ENCODE measurements around the gene ITGAD. TPM values are rescaled to one million over a fixed set of nuclear protein-coding genes. Genes with fewer than 3 reads are reported as not detected.
A peak's percentile ranks its signal among the peaks of the same experiment; 100 is the strongest.
"Not testable (repeated sequence)": the region's sequence is repeated elsewhere in the genome, so short reads cannot be mapped to it uniquely, and the experiment has no call there.

ITGAD gene
- total RNA-seq, 1 donor from 2014 or later: not detected

- Mint-ChIP-seq H3K9me3 (no peaks in the 10 kb centered on the region), H3K27me3 (ENCODE audit: low read depth) (peaks cover 6% of the 10 kb centered on the region), H3K4me3 (peak overlapping the region; percentile 24), H3K4me1 (peaks cover 6% of the 10 kb centered on the region), H3K36me3 (ENCODE audit: low read depth) (no peaks in the 10 kb centered on the region), H3K27ac (ENCODE audit: unreplicated experiment) (no peak overlapping the region)
- TF ChIP-seq CTCF (conservative IDR thresholded peaks at IDR 0.05): no peak
- DNase-seq (ENCODE audit: low read depth, low spot score): no peak
Measured at GRCh38 chr16:31440516-31441184, 47.5 kb downstream of the ITGAD start.

GRCh38 chr16:31441956-31442355, 48.8 kb downstream of the ITGAD start:
- Mint-ChIP-seq H3K27me3 (ENCODE audit: low read depth) (peaks cover 6% of the 10 kb centered on the region), H3K27ac (ENCODE audit: unreplicated experiment) (no peak overlapping the region), H3K4me1 (peaks cover 6% of the 10 kb centered on the region), H3K36me3 (ENCODE audit: low read depth) (no peaks in the 10 kb centered on the region), H3K4me3 (peak overlapping the region; percentile 82), H3K9me3 (no peaks in the 10 kb centered on the region)
- DNase-seq (ENCODE audit: low read depth, low spot score): no peak
- TF ChIP-seq CTCF (conservative IDR thresholded peaks at IDR 0.05): no peak

- not testable (repeated sequence) for H3K27me3 Mint-ChIP-seq (ENCODE audit: low read depth); DNase-seq (ENCODE audit: low read depth, low spot score); H3K9me3 Mint-ChIP-seq; H3K27ac Mint-ChIP-seq (ENCODE audit: unreplicated experiment); H3K4me3 Mint-ChIP-seq; H3K4me1 Mint-ChIP-seq; H3K36me3 Mint-ChIP-seq (ENCODE audit: low read depth)
Measured at GRCh38 chr16:31445931-31446330, 52.8 kb downstream of the ITGAD start.

GRCh38 chr16:31451201-31451600, 58.1 kb downstream of the ITGAD start:
- Mint-ChIP-seq H3K4me3 (no peak overlapping the region), H3K27me3 (ENCODE audit: low read depth) (no peaks in the 10 kb centered on the region), H3K27ac (ENCODE audit: unreplicated experiment) (no peak overlapping the region), H3K9me3 (no peaks in the 10 kb centered on the region), H3K4me1 (peaks cover 33% of the 10 kb centered on the region), H3K36me3 (ENCODE audit: low read depth) (peaks cover 4% of the 10 kb centered on the region)
- no peak for TF ChIP-seq CTCF (conservative IDR thresholded peaks at IDR 0.05)
- DNase-seq (ENCODE audit: low read depth, low spot score): no peak

GRCh38 chr16:31451681-31452351, 58.7 kb downstream of the ITGAD start:
- H3K27me3 Mint-ChIP-seq (ENCODE audit: low read depth): no peaks in the 10 kb centered on the region
- peak; percentile 70 for TF ChIP-seq CTCF (conservative IDR thresholded peaks at IDR 0.05)
- peaks cover 4% of the 10 kb centered on the region for H3K36me3 Mint-ChIP-seq (ENCODE audit: low read depth)
- H3K9me3 Mint-ChIP-seq: no peaks in the 10 kb centered on the region
- no peak for DNase-seq (ENCODE audit: low read depth, low spot score)
- no peak overlapping the region for H3K27ac Mint-ChIP-seq (ENCODE audit: unreplicated experiment)
- peak overlapping the region; percentile 27 for H3K4me3 Mint-ChIP-seq
- peaks cover 33% of the 10 kb centered on the region for H3K4me1 Mint-ChIP-seq

- DNase-seq (ENCODE audit: low read depth, low spot score): no peak
- Mint-ChIP-seq H3K4me1 (peaks cover 34% of the 10 kb centered on the region), H3K36me3 (ENCODE audit: low read depth) (peaks cover 4% of the 10 kb centered on the region), H3K27me3 (ENCODE audit: low read depth) (no peaks in the 10 kb centered on the region), H3K27ac (ENCODE audit: unreplicated experiment) (no peak overlapping the region), H3K4me3 (peak overlapping the region; percentile 15), H3K9me3 (no peaks in the 10 kb centered on the region)
- no peak for TF ChIP-seq CTCF (conservative IDR thresholded peaks at IDR 0.05)
Measured at GRCh38 chr16:31452631-31453106, 59.5 kb downstream of the ITGAD start.
